Thyroid gland (tissue), 4 donors: ENCODE measurements around the gene BDH2. TPM values are rescaled to one million over a fixed set of nuclear protein-coding genes. Genes with fewer than 3 reads are reported as not detected.

Experiments used
- DNase-seq, 2 donors: peaks; one replicate each; pipeline ENCODE4 v3.0.0-alpha.2; 2019
- H3K27ac ChIP-seq, 3 donors: fragments of 200-600 bp; sonication (generic); 1 replicate in 2 of 3; 2 replicates in 1 of 3; pipeline ENCODE4 v1.5.1; 2016 to 2019; ENCODE audit warnings: mild to moderate bottlenecking in 1 of 3, moderate library complexity in 1 of 3
- H3K27me3 ChIP-seq: fragments of 200-600 bp; sonication (generic); one replicate; pipeline ENCODE4 v1.5.1; 2019
- H3K36me3 ChIP-seq, 2 donors: fragments of 200-600 bp; sonication (generic); one replicate each; pipeline ENCODE4 v1.5.1; 2016 to 2019
- H3K4me1 ChIP-seq, 2 donors: fragments of 200-600 bp; sonication (generic); one replicate each; pipeline ENCODE4 v1.5.1; 2017 to 2019
- H3K4me3 ChIP-seq, 3 donors: fragments of 200-600 bp; sonication (generic); replicated peaks in 1 of 3; 1 replicate in 2 of 3; 2 replicates in 1 of 3; pipeline ENCODE4 v1.5.1; 2016; ENCODE audit warnings: mild to moderate bottlenecking in 1 of 3
- H3K9me3 ChIP-seq: fragments of 200-600 bp; sonication (generic); one replicate; pipeline ENCODE4 v1.5.1; 2017
- CTCF ChIP-seq, 6 experiments: fragments of 200-600 bp in 3 of 6; fragments of 450-650 bp in 3 of 6; sonication (generic) in 3 of 6; IDR thresholded peaks; one replicate each; pipeline ENCODE4 v1.5.1; 2016 to 2019; ENCODE audit warnings: antibody characterized with exemption in 6 of 6, mild to moderate bottlenecking in 2 of 6, inconsistent platforms in 1 of 6, moderate library complexity in 1 of 6
- POLR2A ChIP-seq, 2 donors: fragments of 450-650 bp; IDR thresholded peaks; one replicate each; pipeline ENCODE4 v1.6.1; 2017; ENCODE audit warnings: antibody characterized with exemption in 2 of 2, mild to moderate bottlenecking in 2 of 2, moderate library complexity in 1 of 2
- WGBS, 2 donors: methylation state at CpG; one replicate each; pipeline ENCODE4 v1.1.5; 2017; 5-methylcytosine and 5-hydroxymethylcytosine counted together
- intact Hi-C: fragments of 100-400 bp; cut with DNase I; formaldehyde crosslinking; loops from one replicate; pipeline ENCODE4 v1.15.1; 2023
- total RNA-seq, 4 donors: library from RNA; depleted of rRNA; stranded (reverse); fragments of >200 nt; gene quantifications; one replicate each; pipeline ENCODE4 v1.2.3, GENCODE V29; 2016

The BDH2 gene
- total RNA-seq = 100 to 1,000 TPM; 113 to 131 (median 128) TPM

GRCh38 chr4:103099691-103100392 lies at the start of gene BDH2:
Gene BDH2, minus strand, starts transcription at chr4:103099834. Its CDS starts 3,580 bp downstream, at chr4:103096254.
- peaks cover 9 to 17% of the 10 kb centered on the region in 2 donors for H3K4me1 ChIP-seq
- no peaks in the 10 kb centered on the region for H3K9me3 ChIP-seq
- DNase-seq = peak; percentile 47 to 49
- peak within 1 kb of the TSS; percentile 24 to 68 (median 45) for H3K27ac ChIP-seq
- peak within 1 kb of the TSS; percentile 19 to 56 (median 32) for H3K4me3 ChIP-seq
- peak in 1 of 2 donors; percentile 66 for TF ChIP-seq POLR2A (IDR thresholded peaks at IDR 0.05)
- peak; percentile 45 to 91 (median 76) for TF ChIP-seq CTCF (IDR thresholded peaks at IDR 0.05)
- intact Hi-C loops = no loop called here
- no peaks in the 10 kb centered on the region for H3K36me3 ChIP-seq
- no peaks in the 10 kb centered on the region for H3K27me3 ChIP-seq
- WGBS, 2 donors = 8 to 10% methylated on average over 11 of the region's 11 CpGs

GRCh38 chr4:103144926-103145325 lies 45.3 kb upstream of the BDH2 start:
- no peak overlapping the region for H3K4me3 ChIP-seq
- intact Hi-C loops = no loop called here
- H3K4me1 ChIP-seq = no peaks in the 10 kb centered on the region
- no peak for DNase-seq
- no peaks in the 10 kb centered on the region for H3K27me3 ChIP-seq
- no peak overlapping the region for H3K27ac ChIP-seq
- no peaks in the 10 kb centered on the region for H3K9me3 ChIP-seq
- no peaks in the 10 kb centered on the region for H3K36me3 ChIP-seq
- no peak for TF ChIP-seq CTCF (IDR thresholded peaks at IDR 0.05)
- no peak for TF ChIP-seq POLR2A (IDR thresholded peaks at IDR 0.05)
- WGBS, 2 donors = 93 to 95% methylated on average over 4 of the region's 4 CpGs

- H3K4me1 ChIP-seq = no peaks in the 10 kb centered on the region
- WGBS, 2 donors = 87 to 94% methylated on average over 1 of the region's 1 CpG
- H3K36me3 ChIP-seq = no peaks in the 10 kb centered on the region
- H3K27ac ChIP-seq = no peak overlapping the region
- intact Hi-C loops = no loop called here
- H3K27me3 ChIP-seq = no peaks in the 10 kb centered on the region
- no peak for DNase-seq
- no peak overlapping the region for H3K4me3 ChIP-seq
- TF ChIP-seq CTCF (IDR thresholded peaks at IDR 0.05) = no peak
- TF ChIP-seq POLR2A (IDR thresholded peaks at IDR 0.05) = no peak
- no peaks in the 10 kb centered on the region for H3K9me3 ChIP-seq
Measured at GRCh38 chr4:103137446-103137827, 37.8 kb upstream of the BDH2 start.

GRCh38 chr4:103136671-103137445 lies 37.2 kb upstream of the BDH2 start:
- intact Hi-C loops = no loop called here
- Histone ChIP-seq H3K9me3 (no peaks in the 10 kb centered on the region), H3K4me3 (no peak overlapping the region), H3K4me1 (no peaks in the 10 kb centered on the region), H3K27me3 (no peaks in the 10 kb centered on the region), H3K36me3 (no peaks in the 10 kb centered on the region), H3K27ac (no peak overlapping the region)
- no peak for DNase-seq
- WGBS, 2 donors = 93 to 94% methylated on average over 1 of the region's 1 CpG
- no peak for TF ChIP-seq POLR2A (IDR thresholded peaks at IDR 0.05)
- no peak for TF ChIP-seq CTCF (IDR thresholded peaks at IDR 0.05)

- Histone ChIP-seq H3K27me3 (no peaks in the 10 kb centered on the region), H3K36me3 (no peaks in the 10 kb centered on the region), H3K27ac (no peak overlapping the region), H3K9me3 (no peaks in the 10 kb centered on the region), H3K4me3 (no peak overlapping the region), H3K4me1 (no peaks in the 10 kb centered on the region)
- DNase-seq = no peak
- intact Hi-C loops = no loop called here
- 98% methylated on average over 8 of the region's 8 CpGs for WGBS, 2 donors
- TF ChIP-seq POLR2A (IDR thresholded peaks at IDR 0.05) (no peak), CTCF (IDR thresholded peaks at IDR 0.05) (no peak)
Measured at GRCh38 chr4:103129174-103129573, 29.5 kb upstream of the BDH2 start.
